HL-60 (cell line): ENCODE results near the gene FAM200B.

Experiments used
- DNase-seq, 2 experiments: peaks; one replicate each; pipeline ENCODE4 v3.0.0-alpha.2; 2010 to 2020; ENCODE audit warnings: low read depth in 1 of 2, low spot score in 1 of 2
- H3K27ac ChIP-seq: fragments of 250-450 bp; sonication (Bioruptor Pico); replicated peaks from 2 replicates; pipeline ENCODE4 v1.5.1; 2020; ENCODE audit warnings: mild to moderate bottlenecking, moderate library complexity
- H3K27me3 ChIP-seq: fragments of 250-450 bp; sonication (Bioruptor Pico); 2 replicates; pipeline ENCODE4 v1.5.1; 2021; ENCODE audit warnings: mild to moderate bottlenecking, moderate library complexity; ENCODE audit not compliant: insufficient read depth, poor library complexity, severe bottlenecking
- H3K4me3 ChIP-seq: replicated peaks from 2 replicates; pipeline ENCODE4 v1.5.1; 2011; ENCODE audit warnings: mild to moderate bottlenecking, control low read depth, low read length; ENCODE audit not compliant: insufficient read depth
- CTCF ChIP-seq: IDR thresholded peaks from one replicate; pipeline ENCODE4 v1.5.1; 2011; ENCODE audit warnings: low read length, control low read depth, inconsistent platforms; ENCODE audit not compliant: insufficient read depth
- GABPA ChIP-seq: IDR thresholded peaks from 2 replicates; pipeline ENCODE4 v1.6.1; 2012; ENCODE audit warnings: low read depth
- POLR2AphosphoS5 ChIP-seq: IDR thresholded peaks from 2 replicates; pipeline ENCODE4 v1.6.1; 2012; ENCODE audit warnings: low read depth
- REST ChIP-seq: IDR thresholded peaks from 2 replicates; pipeline ENCODE4 v1.6.1; 2012; ENCODE audit warnings: low read depth; ENCODE audit not compliant: insufficient replicate concordance
- SPI1 ChIP-seq: IDR thresholded peaks from 2 replicates; pipeline ENCODE4 v1.6.1; 2012; ENCODE audit warnings: low read depth, mild to moderate bottlenecking, borderline replicate concordance

The FAM200B gene

GRCh38 chr4:15695240-15695699 lies 13.6 kb downstream of the FAM200B start:
- Histone ChIP-seq H3K27ac (no peak overlapping the region), H3K27me3 (no peaks in the 10 kb centered on the region), H3K4me3 (no peak overlapping the region)
- no peak for DNase-seq
- TF ChIP-seq GABPA (no peak), CTCF (no peak), SPI1 (no peak), REST (no peak), POLR2AphosphoS5 (no peak)

GRCh38 chr4:15695729-15696128 lies 14.1 kb downstream of the FAM200B start:
- Histone ChIP-seq H3K27ac (no peak overlapping the region), H3K27me3 (no peaks in the 10 kb centered on the region), H3K4me3 (no peak overlapping the region)
- DNase-seq, result no peak
- TF ChIP-seq REST (no peak), GABPA (no peak), CTCF (no peak), SPI1 (no peak), POLR2AphosphoS5 (no peak)

- Histone ChIP-seq H3K27ac (no peak overlapping the region), H3K4me3 (no peak overlapping the region), H3K27me3 (no peaks in the 10 kb centered on the region)
- DNase-seq, result no peak
- TF ChIP-seq GABPA (no peak), SPI1 (no peak), POLR2AphosphoS5 (no peak), REST (no peak), CTCF (no peak)
Observed at GRCh38 chr4:15696866-15697265, 15.2 kb downstream of the FAM200B start.
